Keratinocyte (primary cell): ENCODE data around the gene FXYD5. TPM values are rescaled to one million over a fixed set of nuclear protein-coding genes. Genes with fewer than 3 reads are reported as not detected.

Source experiments
- DNase-seq: peaks from one replicate; pipeline ENCODE4 v3.0.0-alpha.2; 2011; ENCODE audit warnings: low read depth, missing footprints, low spot score
- FAIRE-seq: peaks from 2 replicates; lab custom pipeline; 2011; peaks lifted over from hg19 to GRCh38; lab: Jason Lieb, UNC
- H2AFZ ChIP-seq: 2 replicates; pipeline ENCODE4 v1.6.0; 2012; ENCODE audit warnings: low read length, control low read depth, inconsistent platforms; ENCODE audit not compliant: control insufficient read depth
- H3K27ac ChIP-seq: 2 replicates; pipeline ENCODE4 v1.5.1; 2011; ENCODE audit warnings: low read length; ENCODE audit not compliant: control insufficient read depth, insufficient read depth
- H3K27me3 ChIP-seq: 3 replicates; pipeline ENCODE4 v1.6.0; 2011; ENCODE audit warnings: low read length; ENCODE audit not compliant: control insufficient read depth, insufficient read depth; ENCODE audit errors: extremely low read depth
- H3K36me3 ChIP-seq, 2 experiments: 2 replicates in 1 of 2; 3 replicates in 1 of 2; pipeline ENCODE4 v1.5.1; 2011; ENCODE audit warnings: low read length in 2 of 2, mild to moderate bottlenecking in 1 of 2; ENCODE audit not compliant: control insufficient read depth in 2 of 2, insufficient read depth in 2 of 2; ENCODE audit errors: extremely low read depth in 1 of 2
- H3K4me1 ChIP-seq: 3 replicates; pipeline ENCODE4 v1.5.1; 2011; ENCODE audit warnings: low read length; ENCODE audit not compliant: control insufficient read depth, insufficient read depth; ENCODE audit errors: extremely low read depth
- H3K4me2 ChIP-seq: 3 replicates; pipeline ENCODE4 v1.6.0; 2011; ENCODE audit warnings: low read depth, low read length; ENCODE audit not compliant: control insufficient read depth, insufficient read depth; ENCODE audit errors: extremely low read depth
- H3K4me3 ChIP-seq, 3 experiments: fragments of 200-600 bp in 1 of 3; sonication (generic) in 1 of 3; 2 replicates in 2 of 3; 3 replicates in 1 of 3; pipeline ENCODE4 v1.5.1; 2011 to 2016; ENCODE audit warnings: low read length in 3 of 3, mild to moderate bottlenecking in 3 of 3, control low read depth in 2 of 3, inconsistent platforms in 1 of 3, low read depth in 1 of 3, mixed read lengths in 1 of 3, mixed run types in 1 of 3, moderate library complexity in 1 of 3; ENCODE audit not compliant: control insufficient read depth in 2 of 3, insufficient read depth in 2 of 3; ENCODE audit errors: extremely low read depth in 1 of 3
- H3K79me2 ChIP-seq: 2 replicates; pipeline ENCODE4 v1.6.0; 2012; ENCODE audit warnings: low read length; ENCODE audit not compliant: control insufficient read depth, insufficient read depth
- H3K9ac ChIP-seq: 3 replicates; pipeline ENCODE4 v1.6.0; 2011; ENCODE audit warnings: low read length; ENCODE audit not compliant: control insufficient read depth, insufficient read depth; ENCODE audit errors: extremely low read depth
- H3K9me1 ChIP-seq: 3 replicates; pipeline ENCODE4 v1.6.0; 2011; ENCODE audit warnings: low read length; ENCODE audit not compliant: control insufficient read depth, insufficient read depth; ENCODE audit errors: extremely low read depth
- H3K9me3 ChIP-seq: 2 replicates; pipeline ENCODE4 v1.5.1; 2012; ENCODE audit warnings: low read depth, low read length; ENCODE audit not compliant: control insufficient read depth
- H4K20me1 ChIP-seq: 3 replicates; pipeline ENCODE4 v1.6.0; 2011; ENCODE audit warnings: low read length; ENCODE audit not compliant: control insufficient read depth, insufficient read depth; ENCODE audit errors: extremely low read depth
- EZH2 ChIP-seq: IDR thresholded peaks from one replicate; pipeline ENCODE4 v1.6.1; 2012; ENCODE audit warnings: inconsistent platforms, mild to moderate bottlenecking, low read length, moderate library complexity
- dilution Hi-C: fragments of 300-500 bp; cut with MboI; formaldehyde crosslinking; loops from one replicate; pipeline ENCODE4 v1.7.0; 2020; ENCODE audit warnings: low sequenced_read_pairs; ENCODE audit not compliant: extremely low pct_ligation_motif_present
- polyA plus RNA-seq, 5 experiments: library from polyadenylated mRNA; depleted of rRNA in 3 of 5; stranded (reverse) in 3 of 5; stranded (forward) in 1 of 5; unstranded in 1 of 5; fragments of >200 nt; gene quantifications; 1 replicate in 1 of 5; 2 replicates in 3 of 5; 3 replicates in 1 of 5; pipeline versions ENCODE4 v1.2.1 to v1.2.3, GENCODE V29; 2011 to 2012; ENCODE audit warnings: missing spikeins in 2 of 5, low read depth in 1 of 5, low replicate concordance in 1 of 5
- small RNA-seq, 3 experiments: library from RNA; depleted of rRNA; stranded (forward); fragments of <200 nt; gene quantifications; one replicate each; pipeline ENCODE3, GENCODE V24; 2012; ENCODE audit warnings: low read depth in 3 of 3, low replicate concordance in 1 of 3; ENCODE audit not compliant: insufficient read length in 3 of 3
- TF ChIP-seq, protein P1 (sequence below), 3 experiments: IDR thresholded peaks in 1 of 3; conservative IDR thresholded peaks in 1 of 3; optimal IDR thresholded peaks in 1 of 3; 2 replicates in 2 of 3; 3 replicates in 1 of 3; pipeline versions ENCODE3 to v1.5.1; 2011; ENCODE audit warnings: low read length in 3 of 3, mild to moderate bottlenecking in 3 of 3, moderate library complexity in 2 of 3, control low read depth in 1 of 3, inconsistent platforms in 1 of 3; ENCODE audit not compliant: insufficient read depth in 2 of 3; ENCODE audit errors: extremely low read depth in 1 of 3

The FXYD5 gene
- polyA plus RNA-seq, 1 donor (not counting 4 experiments of a cell fraction or from before 2014, with no cell fraction given) = 122 TPM

DNA sequence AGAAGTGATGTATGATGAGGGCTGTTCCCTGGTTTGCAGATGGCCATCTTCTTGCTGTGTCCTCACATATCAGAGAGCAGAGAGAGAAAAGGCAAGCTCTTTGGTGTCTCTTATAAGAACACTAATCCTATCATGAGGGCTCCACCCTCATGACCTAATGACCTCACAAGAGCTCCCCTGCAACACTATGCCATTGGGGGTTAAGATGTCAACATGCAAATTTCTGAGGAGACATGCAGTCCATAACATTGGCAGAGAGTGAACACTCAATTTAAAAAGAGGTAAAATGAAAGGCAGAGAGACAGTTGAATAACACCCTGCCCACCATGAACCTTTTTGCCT is 63.1 kb downstream of the FXYD5 start:
- Histone ChIP-seq H3K4me3 (no peak overlapping the region), H2AFZ (no peak overlapping the region), H3K9ac (no peak overlapping the region), H3K27ac (no peak overlapping the region), H3K36me3 (no peaks in the 10 kb centered on the region), H3K4me1 (peaks cover 12% of the 10 kb centered on the region), H3K9me1 (no peaks in the 10 kb centered on the region), H3K27me3 (no peaks in the 10 kb centered on the region), H4K20me1 (peaks cover 3% of the 10 kb centered on the region), H3K4me2 (no peak overlapping the region), H3K79me2 (no peaks in the 10 kb centered on the region), H3K9me3 (no peaks in the 10 kb centered on the region)
- DNase-seq (no peak), FAIRE-seq (no peak)
- TF ChIP-seq EZH2 = no peak
- TF ChIP-seq, protein P1, sequence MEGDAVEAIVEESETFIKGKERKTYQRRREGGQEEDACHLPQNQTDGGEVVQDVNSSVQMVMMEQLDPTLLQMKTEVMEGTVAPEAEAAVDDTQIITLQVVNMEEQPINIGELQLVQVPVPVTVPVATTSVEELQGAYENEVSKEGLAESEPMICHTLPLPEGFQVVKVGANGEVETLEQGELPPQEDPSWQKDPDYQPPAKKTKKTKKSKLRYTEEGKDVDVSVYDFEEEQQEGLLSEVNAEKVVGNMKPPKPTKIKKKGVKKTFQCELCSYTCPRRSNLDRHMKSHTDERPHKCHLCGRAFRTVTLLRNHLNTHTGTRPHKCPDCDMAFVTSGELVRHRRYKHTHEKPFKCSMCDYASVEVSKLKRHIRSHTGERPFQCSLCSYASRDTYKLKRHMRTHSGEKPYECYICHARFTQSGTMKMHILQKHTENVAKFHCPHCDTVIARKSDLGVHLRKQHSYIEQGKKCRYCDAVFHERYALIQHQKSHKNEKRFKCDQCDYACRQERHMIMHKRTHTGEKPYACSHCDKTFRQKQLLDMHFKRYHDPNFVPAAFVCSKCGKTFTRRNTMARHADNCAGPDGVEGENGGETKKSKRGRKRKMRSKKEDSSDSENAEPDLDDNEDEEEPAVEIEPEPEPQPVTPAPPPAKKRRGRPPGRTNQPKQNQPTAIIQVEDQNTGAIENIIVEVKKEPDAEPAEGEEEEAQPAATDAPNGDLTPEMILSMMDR (optimal IDR thresholded peaks at IDR 0.05 in 1 of 3, IDR thresholded peaks at IDR 0.05 in 1 of 3, conservative IDR thresholded peaks at IDR 0.05 in 1 of 3; ENCODE audit: extremely low read depth in 1 of 3, insufficient read depth in 2 of 3, low read length in 3 of 3) = no peak
- dilution Hi-C loops = no loop called here

- H3K4me3 ChIP-seq = no peak overlapping the region
- TF ChIP-seq, protein P1 (optimal IDR thresholded peaks at IDR 0.05 in 1 of 3, IDR thresholded peaks at IDR 0.05 in 1 of 3, conservative IDR thresholded peaks at IDR 0.05 in 1 of 3; ENCODE audit: extremely low read depth in 1 of 3, insufficient read depth in 2 of 3, low read length in 3 of 3) = no peak
- TF ChIP-seq EZH2 = no peak
- H3K9me3 ChIP-seq = peaks cover 2% of the 10 kb centered on the region
- peaks cover 2% of the 10 kb centered on the region for H4K20me1 ChIP-seq
- no peaks in the 10 kb centered on the region for H3K79me2 ChIP-seq
- FAIRE-seq (no peak), DNase-seq (no peak)
- peaks cover 7% of the 10 kb centered on the region for H3K4me1 ChIP-seq
- H2AFZ ChIP-seq = no peak overlapping the region
- no peaks in the 10 kb centered on the region for H3K27me3 ChIP-seq
- H3K9ac ChIP-seq = no peak overlapping the region
- H3K4me2 ChIP-seq = no peak overlapping the region
- H3K9me1 ChIP-seq = no peaks in the 10 kb centered on the region
- no peaks in the 10 kb centered on the region for H3K36me3 ChIP-seq
- dilution Hi-C loops = no loop called here
- H3K27ac ChIP-seq = no peak overlapping the region
These were observed 64.5 kb downstream of the FXYD5 start for GRCh38 chr19:35219008-35219407.

Small RNA genes within 50 kb of the gene (small RNA-seq; reads per million reads assigned to genes)
- 0 reads per million in 3 experiments for gene AC020907.2

Other genes starting within 250 kb of the FXYD5 start
- 2.8 to 4.6 TPM (median 4.1 TPM) in 3 replicates for gene ZNF30, start 227.8 kb upstream of the FXYD5 start, polyA plus RNA-seq
- gene ZNF792, start 190.5 kb upstream of the FXYD5 start, polyA plus RNA-seq = 1.9 to 2.5 TPM (median 2.0 TPM) in 3 replicates
- gene GRAMD1A, start 154.4 kb upstream of the FXYD5 start, polyA plus RNA-seq = 22.1 to 26.8 TPM (median 24.6 TPM) in 3 replicates
- 0.30 to 0.46 TPM (median 0.45 TPM) in 3 replicates for gene SCN1B, start 124.3 kb upstream of the FXYD5 start, polyA plus RNA-seq
- gene HPN, start 113.0 kb upstream of the FXYD5 start, polyA plus RNA-seq = not detected in 3 replicates
- gene FXYD3, start 38.9 kb upstream of the FXYD5 start, polyA plus RNA-seq = 563 to 2,415 TPM (median 851 TPM) in 3 replicates
- 0.01 to 0.14 TPM (median 0.10 TPM) in 3 replicates for gene LGI4, start 19.7 kb upstream of the FXYD5 start, polyA plus RNA-seq
- 0.14 to 0.23 TPM (median 0.19 TPM) in 3 replicates for gene FXYD1, start 15.9 kb upstream of the FXYD5 start, polyA plus RNA-seq
- gene FXYD7, start 11.5 kb upstream of the FXYD5 start, polyA plus RNA-seq = 0.36 TPM in 1 of 3 replicates, not detected in the others
- gene FAM187B, start 74.0 kb downstream of the FXYD5 start, polyA plus RNA-seq = not detected in 3 replicates
- gene LSR, start 94.3 kb downstream of the FXYD5 start, polyA plus RNA-seq = 51.3 to 101 TPM (median 79.2 TPM) in 3 replicates
- gene USF2, start 114.2 kb downstream of the FXYD5 start, polyA plus RNA-seq = 51.2 to 82.7 TPM (median 53.8 TPM) in 3 replicates
- not detected in 3 replicates for gene HAMP, start 127.8 kb downstream of the FXYD5 start, polyA plus RNA-seq
- not detected in 3 replicates for gene MAG, start 137.4 kb downstream of the FXYD5 start, polyA plus RNA-seq
- gene CD22, start 174.5 kb downstream of the FXYD5 start, polyA plus RNA-seq = 0.06 to 0.42 TPM (median 0.26 TPM) in 3 replicates
- not detected in 3 replicates for gene FFAR1, start 193.2 kb downstream of the FXYD5 start, polyA plus RNA-seq
- gene FFAR3, start 203.7 kb downstream of the FXYD5 start, polyA plus RNA-seq = not detected in 3 replicates
- gene GPR42, start 216.3 kb downstream of the FXYD5 start, polyA plus RNA-seq = not detected in 3 replicates